Activated T-cell treated with anti-CD3 and anti-CD28 coated beads, Interleukin-2, amount 50 U/mL, for 4 hours (primary cell): ENCODE data around the gene ZMYND8. TPM values are rescaled to one million over a fixed set of nuclear protein-coding genes. Genes with fewer than 3 reads are reported as not detected.
"Not testable (repeated sequence)": the region's sequence is repeated elsewhere in the genome, so short reads cannot be mapped to it uniquely, and the experiment has no call there.

ENCODE experiments used
- ATAC-seq, 2 donors: fragments of 200-7000 bp; cut with Tn5 transposase; one replicate each; pipeline ENCODE4 v1.10.0; 2021
- DNase-seq: peaks from one replicate; pipeline ENCODE4 v3.0.0-alpha.2; 2020
- H3K27me3 Mint-ChIP-seq: one replicate; pipeline ENCODE4 v1.8.0; 2021; ENCODE audit warnings: low read depth, mixed read lengths
- H3K36me3 Mint-ChIP-seq: one replicate; pipeline ENCODE4 v1.8.0; 2022; ENCODE audit warnings: mixed read lengths; ENCODE audit not compliant: insufficient read depth
- H3K4me1 Mint-ChIP-seq: one replicate; pipeline ENCODE4 v1.8.0; 2021; ENCODE audit warnings: low read depth, mixed read lengths
- H3K4me3 Mint-ChIP-seq: one replicate; pipeline ENCODE4 v1.8.0; 2021; ENCODE audit warnings: mild to moderate bottlenecking, moderate library complexity, mixed read lengths
- H3K9me3 Mint-ChIP-seq: one replicate; pipeline ENCODE4 v1.8.0; 2021; ENCODE audit warnings: mixed read lengths
- total RNA-seq, 3 donors: library from RNA; stranded (reverse); gene quantifications; one replicate each; pipeline ENCODE4 v1.2.1, GENCODE V29; 2021

The ZMYND8 gene
- total RNA-seq, 3 donors from 2014 or later: 15.6 to 18.7 (median 17.5) TPM

DNA sequence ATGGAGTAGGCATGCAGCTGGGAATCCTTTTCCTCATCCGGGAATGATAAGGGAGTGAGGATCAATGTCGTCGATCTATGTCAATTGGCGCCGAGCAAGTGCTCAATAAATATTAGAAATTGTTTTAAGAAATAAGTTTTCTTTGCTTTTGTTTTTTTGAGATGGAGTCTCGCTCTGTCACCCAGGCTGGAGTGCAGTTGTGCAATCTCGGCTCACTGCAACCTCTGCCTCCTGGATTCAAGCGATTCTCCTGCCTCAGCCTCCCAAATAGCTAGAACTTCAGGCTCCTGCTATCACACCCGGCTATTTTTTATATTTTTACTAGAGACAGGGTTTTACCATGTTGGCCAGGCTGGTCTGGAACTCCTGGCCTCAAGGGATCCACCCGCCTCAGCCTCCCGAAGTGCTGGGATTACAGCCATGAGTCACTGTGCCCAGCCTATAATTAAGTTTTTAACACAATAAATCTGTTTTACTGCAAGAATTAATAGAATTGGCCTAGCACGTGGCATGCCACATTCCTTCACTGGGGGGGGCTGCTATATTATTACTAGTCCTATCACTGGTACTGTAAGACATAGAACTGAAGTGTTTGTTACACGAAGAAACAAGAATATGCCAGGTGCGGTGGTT lies 92.2 kb downstream of the ZMYND8 start:
- H3K36me3 Mint-ChIP-seq: peaks cover 23% of the 10 kb centered on the region
- H3K4me3 Mint-ChIP-seq, H3K27me3 Mint-ChIP-seq, H3K9me3 Mint-ChIP-seq, ATAC-seq, DNase-seq: not testable (repeated sequence)
- peaks cover 15% of the 10 kb centered on the region for H3K4me1 Mint-ChIP-seq

DNA sequence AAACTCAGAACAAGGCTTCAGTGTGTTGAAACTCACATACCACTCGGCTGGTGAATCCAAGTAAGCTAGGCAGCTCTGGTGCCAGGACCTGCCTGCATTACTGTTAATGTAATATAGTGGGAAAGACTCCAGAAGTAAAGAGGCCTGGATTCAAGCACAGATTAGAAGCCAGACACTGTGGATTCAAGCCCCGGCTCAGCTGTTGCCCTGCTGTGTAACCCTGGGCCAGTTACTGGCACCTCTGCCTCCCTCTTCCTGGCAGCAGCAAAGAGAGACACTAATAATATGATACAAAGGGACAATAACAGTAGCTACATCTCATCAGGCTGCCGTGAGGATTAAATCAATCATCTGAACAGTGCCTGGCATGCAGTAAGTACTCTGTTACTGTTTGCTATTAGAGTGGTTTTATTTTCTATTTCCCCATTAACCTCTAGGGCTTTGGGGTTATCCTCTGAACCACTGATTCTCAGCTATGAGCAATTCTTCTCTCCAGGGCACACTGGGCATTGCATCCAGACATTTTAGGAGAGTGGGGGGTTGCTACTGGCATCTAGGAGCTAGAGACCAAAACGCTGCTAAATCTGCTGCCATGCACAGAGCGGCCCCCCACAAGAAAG lies 92.9 kb downstream of the ZMYND8 start:
- no peak for ATAC-seq
- Mint-ChIP-seq H3K36me3 (peaks cover 27% of the 10 kb centered on the region), H3K4me1 (peaks cover 20% of the 10 kb centered on the region), H3K9me3 (no peaks in the 10 kb centered on the region), H3K4me3 (no peak overlapping the region), H3K27me3 (no peaks in the 10 kb centered on the region)
- no peak for DNase-seq

DNA sequence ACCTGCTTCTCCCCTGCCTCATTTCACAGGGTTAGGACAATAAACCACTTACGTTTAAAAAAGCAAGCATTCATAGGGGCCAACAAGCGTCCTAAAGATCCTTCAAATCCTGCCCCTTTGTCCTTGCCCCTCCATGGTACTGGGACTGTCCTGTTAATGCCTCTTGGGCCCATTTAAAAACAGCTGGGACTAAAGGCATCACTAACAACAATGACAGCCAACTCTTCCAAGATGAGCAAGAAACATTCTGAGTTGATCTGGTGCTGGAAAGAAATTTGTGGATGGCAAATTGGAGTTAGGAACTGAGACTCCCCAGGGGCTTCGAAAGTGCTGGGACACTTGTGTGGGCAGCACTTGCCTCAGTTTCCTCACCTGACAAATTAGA lies 93.4 kb downstream of the ZMYND8 start:
- Mint-ChIP-seq H3K36me3 (peaks cover 28% of the 10 kb centered on the region), H3K4me1 (peaks cover 25% of the 10 kb centered on the region), H3K4me3 (no peak overlapping the region), H3K27me3 (no peaks in the 10 kb centered on the region), H3K9me3 (no peaks in the 10 kb centered on the region)
- DNase-seq: no peak
- no peak for ATAC-seq

DNA sequence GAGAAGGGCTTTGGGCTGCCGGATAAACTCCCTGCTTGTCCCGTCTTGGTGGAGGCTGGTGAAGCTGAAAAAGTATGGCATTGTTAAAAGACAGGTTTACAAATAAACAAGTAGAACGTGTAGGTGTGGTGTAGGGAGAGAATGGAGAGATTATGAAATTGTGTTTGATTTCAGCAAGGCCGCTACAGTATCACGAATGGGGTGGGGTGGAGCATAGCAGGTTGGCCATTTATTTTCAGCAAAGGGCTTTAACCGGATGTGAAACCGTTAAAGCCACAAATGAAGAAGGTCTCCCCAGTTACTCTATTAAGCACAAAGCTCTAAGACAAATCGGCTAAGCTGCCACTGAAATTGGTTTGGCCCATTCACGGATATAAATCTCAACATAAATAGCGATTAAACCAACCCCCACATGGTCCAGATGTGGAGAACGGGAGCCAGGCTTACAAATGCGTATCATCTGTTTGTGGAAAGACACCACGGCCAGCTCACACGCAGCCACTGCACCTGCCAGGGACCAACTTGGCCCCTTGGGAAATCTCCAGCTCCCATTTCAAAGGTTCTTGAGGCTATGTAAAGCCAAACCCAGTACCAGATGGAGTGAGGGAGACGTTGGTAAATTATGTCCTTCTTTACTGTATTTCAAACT lies 94.0 kb downstream of the ZMYND8 start:
- no peak for ATAC-seq
- H3K4me1 Mint-ChIP-seq: peaks cover 23% of the 10 kb centered on the region
- no peaks in the 10 kb centered on the region for H3K9me3 Mint-ChIP-seq
- peaks cover 26% of the 10 kb centered on the region for H3K36me3 Mint-ChIP-seq
- H3K27me3 Mint-ChIP-seq: no peaks in the 10 kb centered on the region
- H3K4me3 Mint-ChIP-seq: no peak overlapping the region
- DNase-seq: no peak

DNA sequence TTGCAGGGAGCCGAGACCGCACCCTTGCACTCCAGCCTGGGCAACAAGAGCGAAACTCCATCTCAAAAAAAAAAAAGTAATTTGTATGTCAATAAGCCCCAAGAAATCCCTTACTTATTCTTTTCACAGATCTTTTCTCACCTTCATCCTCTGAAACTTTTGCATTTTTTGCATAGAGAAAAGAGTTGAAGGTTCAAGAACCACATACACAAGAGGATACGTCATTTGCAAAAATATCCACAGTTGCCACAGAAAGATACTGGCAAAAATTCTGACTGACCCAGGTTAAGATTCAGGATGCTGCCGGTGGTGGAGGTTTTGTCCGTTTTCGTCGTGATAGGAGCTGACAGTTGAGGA lies 94.5 kb downstream of the ZMYND8 start:
- Mint-ChIP-seq H3K9me3 (no peaks in the 10 kb centered on the region), H3K36me3 (peaks cover 28% of the 10 kb centered on the region), H3K27me3 (no peaks in the 10 kb centered on the region), H3K4me3 (no peak overlapping the region), H3K4me1 (peaks cover 22% of the 10 kb centered on the region)
- ATAC-seq: no peak
- no peak for DNase-seq

DNA sequence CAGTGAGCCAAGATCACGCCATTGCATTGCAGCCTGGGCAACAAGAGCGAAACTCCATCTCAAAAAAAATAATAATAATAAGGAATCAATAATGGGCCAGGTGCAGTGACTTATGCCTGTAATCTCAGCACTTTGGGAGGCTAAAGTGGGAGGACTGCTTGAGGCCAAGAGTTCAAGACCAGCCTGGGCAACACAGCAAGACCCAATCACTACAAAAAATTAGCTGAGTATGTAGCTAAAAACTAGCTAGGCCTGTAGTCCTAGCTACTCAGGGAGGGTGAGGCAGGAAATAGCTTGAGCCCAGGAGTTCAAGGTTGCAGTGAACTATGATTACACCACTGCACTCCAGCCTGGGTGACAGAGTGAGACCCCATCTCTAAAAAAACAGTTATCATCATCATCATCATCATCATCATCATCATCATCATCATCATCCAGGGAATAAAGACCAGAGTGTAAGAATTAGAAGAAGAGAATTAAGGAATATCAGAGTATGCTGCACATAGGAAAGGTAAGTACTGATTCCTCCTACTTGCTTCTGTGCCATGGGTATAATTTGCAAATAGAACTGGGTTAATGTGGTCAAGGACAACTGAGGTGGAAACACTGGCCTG lies 95.2 kb downstream of the ZMYND8 start:
- Mint-ChIP-seq H3K4me1 (peaks cover 22% of the 10 kb centered on the region), H3K36me3 (peaks cover 26% of the 10 kb centered on the region)
- not testable (repeated sequence) for DNase-seq, H3K4me3 Mint-ChIP-seq, H3K27me3 Mint-ChIP-seq, ATAC-seq, H3K9me3 Mint-ChIP-seq

DNA sequence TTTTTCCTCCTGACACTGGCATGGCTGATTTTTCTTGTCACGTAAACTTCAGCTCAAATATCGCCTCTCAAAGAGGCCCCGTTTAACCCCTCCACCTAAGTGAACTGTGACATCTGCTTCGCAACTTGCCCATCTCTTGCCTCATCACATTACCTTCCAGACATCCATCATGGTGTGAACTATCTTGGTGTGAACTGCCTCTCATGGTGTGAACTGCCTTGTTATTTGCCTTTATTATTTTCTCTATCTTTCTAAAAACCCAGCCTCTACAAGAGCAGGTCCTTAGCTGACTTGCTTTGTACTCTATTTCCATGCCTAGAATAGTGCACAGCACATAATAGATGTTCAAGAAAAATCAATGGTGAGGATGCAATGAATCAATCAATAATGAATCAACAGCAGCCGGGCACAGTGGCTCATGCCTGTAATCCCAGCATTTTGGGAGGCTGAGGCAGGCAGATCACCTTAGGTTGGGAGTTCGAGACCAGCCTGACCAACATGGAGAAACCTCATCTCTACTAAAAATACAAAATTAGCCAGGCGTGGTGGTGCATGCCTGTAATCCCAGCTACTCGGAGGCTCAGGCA lies 95.9 kb downstream of the ZMYND8 start:
- peaks cover 22% of the 10 kb centered on the region for H3K4me1 Mint-ChIP-seq
- not testable (repeated sequence) for H3K27me3 Mint-ChIP-seq, ATAC-seq, DNase-seq, H3K4me3 Mint-ChIP-seq, H3K9me3 Mint-ChIP-seq
- peaks cover 26% of the 10 kb centered on the region for H3K36me3 Mint-ChIP-seq

DNA sequence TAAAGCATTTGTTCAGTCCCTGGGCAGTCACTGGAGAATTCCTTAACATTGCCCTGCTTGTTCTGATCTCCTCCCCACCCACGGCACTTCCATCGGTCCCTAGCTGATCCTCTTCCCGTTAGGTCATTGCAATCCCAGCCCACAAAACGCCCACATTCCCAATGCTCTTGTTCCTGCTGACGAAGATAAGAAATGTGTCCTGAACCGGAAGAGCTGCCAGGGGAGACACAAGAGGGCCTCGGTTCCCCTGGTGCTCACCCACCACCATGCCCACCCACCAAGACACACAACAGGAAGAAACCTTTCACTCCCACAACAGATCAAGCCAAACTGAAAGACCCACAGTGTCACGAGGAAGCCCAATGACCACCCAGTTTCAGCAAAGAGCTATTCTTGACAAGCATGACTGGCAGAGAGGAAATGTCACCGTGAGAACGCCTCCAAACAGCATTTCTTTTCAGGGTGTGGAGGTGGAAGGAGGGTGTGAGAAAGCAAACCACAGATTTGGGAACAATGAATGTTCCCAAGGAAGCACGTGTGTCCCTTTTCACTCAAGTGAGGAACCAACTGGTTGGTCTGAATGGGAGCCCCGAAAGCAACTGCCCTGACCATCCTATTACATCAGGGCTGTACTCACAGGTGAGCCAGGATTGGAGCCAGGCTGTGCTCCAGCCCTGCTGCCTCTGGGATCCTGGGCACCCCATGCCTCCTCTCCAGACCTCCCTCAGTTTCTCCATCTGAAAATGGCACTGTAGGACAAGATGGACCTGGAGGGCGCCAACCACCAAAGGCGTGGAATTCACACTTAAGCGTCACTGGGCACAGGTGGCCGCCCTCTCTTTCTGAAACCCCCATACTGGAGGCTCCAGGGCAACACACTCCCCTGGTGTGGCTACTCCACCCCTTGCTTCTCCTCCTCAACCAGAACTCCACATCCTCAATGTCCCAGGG lies 97.5 kb downstream of the ZMYND8 start:
- no peak overlapping the region for H3K4me3 Mint-ChIP-seq
- H3K36me3 Mint-ChIP-seq: peaks cover 30% of the 10 kb centered on the region
- ATAC-seq (peak in 1 of 2 donors; percentile 21), DNase-seq (no peak)
- H3K4me1 Mint-ChIP-seq: peaks cover 22% of the 10 kb centered on the region
- no peaks in the 10 kb centered on the region for H3K27me3 Mint-ChIP-seq
- H3K9me3 Mint-ChIP-seq: no peaks in the 10 kb centered on the region

DNA sequence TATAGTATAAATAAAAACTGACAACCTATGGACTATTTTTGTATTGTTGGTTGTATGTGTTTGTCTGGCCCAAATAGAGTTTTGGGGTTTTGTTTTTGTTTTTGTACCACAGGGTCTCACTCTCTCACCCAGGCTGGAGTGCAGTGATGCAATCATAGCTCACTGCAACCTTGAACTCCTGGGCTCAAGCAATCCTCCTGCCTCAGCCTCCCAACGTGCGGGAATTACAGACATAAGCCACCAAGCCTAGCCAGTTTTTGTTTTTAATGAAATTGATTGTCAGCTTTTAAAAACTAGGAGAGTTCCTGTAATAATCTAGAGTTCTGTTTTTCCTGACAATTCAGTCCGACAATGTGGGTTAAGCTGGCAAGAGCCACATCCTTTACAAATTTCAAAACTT lies 98.7 kb downstream of the ZMYND8 start:
- DNase-seq (no peak), ATAC-seq (no peak)
- Mint-ChIP-seq H3K4me3 (no peak overlapping the region), H3K9me3 (no peaks in the 10 kb centered on the region), H3K36me3 (peaks cover 34% of the 10 kb centered on the region), H3K4me1 (peaks cover 21% of the 10 kb centered on the region), H3K27me3 (no peaks in the 10 kb centered on the region)

DNA sequence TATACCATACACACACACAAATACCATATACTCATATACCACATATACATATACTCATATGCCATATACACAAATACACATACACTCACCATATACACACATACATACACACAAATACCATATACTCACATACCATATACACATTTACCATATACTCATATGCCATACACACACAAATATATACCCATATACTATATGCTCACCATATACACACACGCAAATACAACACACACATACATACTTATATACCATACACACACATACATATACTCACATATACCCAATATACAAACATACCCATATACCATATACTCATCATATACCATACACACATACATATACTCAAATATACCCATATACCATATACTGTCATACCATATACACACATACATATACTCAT lies 99.2 kb downstream of the ZMYND8 start:
- ATAC-seq (no peak), DNase-seq (no peak)
- Mint-ChIP-seq H3K36me3 (peaks cover 33% of the 10 kb centered on the region), H3K4me3 (no peak overlapping the region), H3K27me3 (no peaks in the 10 kb centered on the region), H3K4me1 (peaks cover 20% of the 10 kb centered on the region), H3K9me3 (no peaks in the 10 kb centered on the region)

DNA sequence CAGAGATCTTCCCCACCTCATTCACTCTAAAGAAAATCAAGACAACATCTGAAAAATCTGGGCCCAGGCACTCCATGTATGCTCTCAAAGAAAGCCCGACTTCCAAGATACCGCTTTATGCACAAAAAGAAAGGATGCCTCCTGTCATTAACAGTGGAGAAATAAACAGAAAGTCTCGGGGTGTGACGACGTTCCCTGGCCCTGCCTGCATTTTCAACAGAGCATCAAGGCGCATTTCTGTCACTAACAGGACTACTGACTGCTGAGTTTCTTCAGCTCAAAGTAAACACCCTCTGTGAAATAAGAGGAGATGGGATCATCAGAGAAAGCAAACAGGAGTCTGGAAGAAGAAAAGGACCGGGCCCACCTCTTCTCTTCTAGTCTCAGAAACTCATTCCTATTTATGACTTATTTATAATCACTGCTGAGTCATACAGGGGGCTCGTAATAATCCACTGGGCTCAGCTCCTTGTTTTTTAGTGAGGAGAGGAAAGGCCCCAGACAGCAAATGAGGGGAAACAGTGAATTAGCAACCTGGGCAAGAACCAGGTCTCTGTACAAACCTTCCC lies 99.7 kb downstream of the ZMYND8 start:
- peaks cover 19% of the 10 kb centered on the region for H3K4me1 Mint-ChIP-seq
- no peaks in the 10 kb centered on the region for H3K9me3 Mint-ChIP-seq
- H3K4me3 Mint-ChIP-seq: no peak overlapping the region
- no peaks in the 10 kb centered on the region for H3K27me3 Mint-ChIP-seq
- ATAC-seq: no peak
- DNase-seq: no peak
- peaks cover 32% of the 10 kb centered on the region for H3K36me3 Mint-ChIP-seq

DNA sequence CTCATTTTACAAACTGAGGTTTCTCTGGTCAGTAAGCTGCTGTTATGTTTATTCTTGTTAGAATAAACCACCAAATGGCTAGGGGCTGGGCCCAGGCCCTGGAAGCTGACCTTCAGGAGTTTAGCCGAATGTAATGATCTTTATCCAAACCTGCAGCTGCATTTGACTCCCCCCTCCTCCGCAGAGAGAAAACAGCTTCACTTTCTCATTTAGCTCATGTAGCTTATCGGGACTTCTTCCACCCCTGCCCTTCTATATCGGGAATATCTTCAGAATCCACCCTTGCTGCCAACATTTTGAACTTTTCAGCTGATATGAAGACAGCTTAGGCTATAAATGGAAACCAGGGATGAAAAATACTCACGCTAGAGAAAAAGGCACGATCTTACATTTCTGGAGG lies 102.6 kb downstream of the ZMYND8 start:
- Mint-ChIP-seq H3K27me3 (no peaks in the 10 kb centered on the region), H3K9me3 (no peaks in the 10 kb centered on the region), H3K36me3 (peaks cover 29% of the 10 kb centered on the region), H3K4me1 (peaks cover 8% of the 10 kb centered on the region), H3K4me3 (no peak overlapping the region)
- no peak for DNase-seq
- ATAC-seq: no peak

DNA sequence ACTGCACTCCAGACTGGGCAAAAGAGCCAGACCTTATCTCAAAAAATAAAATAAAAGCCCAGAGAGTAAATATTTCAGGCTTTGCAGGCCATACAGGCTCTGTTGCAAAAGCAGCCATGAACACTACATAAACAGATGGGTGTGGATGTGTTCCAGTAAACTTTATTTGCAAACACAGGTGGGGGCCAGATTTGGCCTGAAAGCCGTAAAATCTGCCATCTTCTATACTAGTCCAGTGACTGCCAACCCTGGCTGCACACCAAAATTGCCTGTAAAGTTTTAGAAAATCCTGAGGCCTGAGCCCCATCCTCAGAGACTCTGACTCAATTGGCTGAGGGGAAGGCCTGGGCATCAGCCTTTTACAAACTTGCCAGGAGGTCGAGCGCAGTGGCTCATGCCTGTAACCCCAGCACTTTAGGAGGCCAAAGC lies 103.6 kb downstream of the ZMYND8 start:
- peaks cover 29% of the 10 kb centered on the region for H3K36me3 Mint-ChIP-seq
- no peaks in the 10 kb centered on the region for H3K4me1 Mint-ChIP-seq

More for the DNA sequence above, 103.6 kb downstream of the ZMYND8 start:
- Mint-ChIP-seq H3K9me3 (no peaks in the 10 kb centered on the region), H3K4me3 (no peak overlapping the region), H3K27me3 (no peaks in the 10 kb centered on the region)
- ATAC-seq (no peak), DNase-seq (no peak)
